Raji (cell line): ENCODE measurements around the gene NASP.

ENCODE experiments used
- POLR2A ChIP-seq: IDR thresholded peaks from 2 replicates; pipeline ENCODE4 v1.6.1; 2011; ENCODE audit warnings: low read depth, low read length, control low read depth; ENCODE audit not compliant: insufficient read depth

NASP gene

GRCh38 chr1:45589861-45590260 lies 6.0 kb downstream of the NASP start:
- TF ChIP-seq POLR2A, result no peak

DNA sequence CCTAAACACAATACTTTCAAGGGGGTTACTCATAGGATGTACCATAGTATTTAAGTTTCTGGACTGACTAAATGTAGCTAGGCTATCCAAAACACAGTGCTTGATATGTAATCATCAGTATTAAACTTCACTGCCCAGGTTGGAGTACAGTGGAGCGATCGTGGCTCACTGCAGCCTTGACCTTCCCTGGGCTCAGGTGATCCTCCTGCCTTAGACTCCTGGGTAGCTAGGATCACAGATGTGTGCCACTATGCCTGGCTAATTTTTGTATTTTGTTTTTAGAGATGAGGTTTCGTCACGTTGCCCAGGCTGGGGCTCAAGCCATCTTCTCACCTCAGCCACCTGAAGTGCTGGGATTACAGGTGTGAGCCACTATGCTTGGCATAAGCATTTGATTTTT lies 10.6 kb downstream of the NASP start:
- TF ChIP-seq POLR2A, result no peak

- no peak for TF ChIP-seq POLR2A
Observed at GRCh38 chr1:45604239-45604638, 20.4 kb downstream of the NASP start.

DNA sequence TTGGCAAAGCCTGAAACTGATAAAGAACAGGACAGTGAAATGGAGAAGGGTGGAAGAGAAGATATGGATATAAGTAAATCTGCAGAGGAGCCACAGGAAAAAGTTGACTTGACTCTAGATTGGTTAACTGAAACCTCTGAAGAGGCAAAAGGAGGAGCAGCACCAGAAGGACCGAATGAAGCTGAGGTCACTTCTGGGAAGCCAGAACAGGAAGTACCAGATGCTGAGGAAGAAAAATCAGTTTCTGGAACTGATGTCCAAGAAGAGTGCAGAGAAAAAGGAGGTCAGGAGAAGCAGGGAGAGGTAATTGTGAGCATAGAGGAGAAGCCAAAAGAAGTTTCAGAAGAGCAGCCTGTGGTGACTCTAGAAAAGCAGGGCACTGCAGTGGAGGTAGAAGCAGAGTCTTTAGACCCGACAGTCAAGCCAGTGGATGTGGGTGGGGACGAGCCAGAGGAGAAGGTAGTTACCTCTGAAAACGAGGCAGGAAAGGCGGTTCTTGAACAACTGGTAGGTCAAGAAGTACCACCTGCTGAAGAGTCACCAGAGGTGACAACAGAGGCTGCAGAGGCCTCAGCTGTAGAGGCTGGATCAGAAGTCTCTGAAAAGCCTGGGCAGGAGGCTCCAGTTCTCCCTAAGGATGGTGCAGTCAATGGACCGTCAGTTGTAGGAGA lies 23.7 kb downstream of the NASP start:
- TF ChIP-seq POLR2A, result no peak

DNA sequence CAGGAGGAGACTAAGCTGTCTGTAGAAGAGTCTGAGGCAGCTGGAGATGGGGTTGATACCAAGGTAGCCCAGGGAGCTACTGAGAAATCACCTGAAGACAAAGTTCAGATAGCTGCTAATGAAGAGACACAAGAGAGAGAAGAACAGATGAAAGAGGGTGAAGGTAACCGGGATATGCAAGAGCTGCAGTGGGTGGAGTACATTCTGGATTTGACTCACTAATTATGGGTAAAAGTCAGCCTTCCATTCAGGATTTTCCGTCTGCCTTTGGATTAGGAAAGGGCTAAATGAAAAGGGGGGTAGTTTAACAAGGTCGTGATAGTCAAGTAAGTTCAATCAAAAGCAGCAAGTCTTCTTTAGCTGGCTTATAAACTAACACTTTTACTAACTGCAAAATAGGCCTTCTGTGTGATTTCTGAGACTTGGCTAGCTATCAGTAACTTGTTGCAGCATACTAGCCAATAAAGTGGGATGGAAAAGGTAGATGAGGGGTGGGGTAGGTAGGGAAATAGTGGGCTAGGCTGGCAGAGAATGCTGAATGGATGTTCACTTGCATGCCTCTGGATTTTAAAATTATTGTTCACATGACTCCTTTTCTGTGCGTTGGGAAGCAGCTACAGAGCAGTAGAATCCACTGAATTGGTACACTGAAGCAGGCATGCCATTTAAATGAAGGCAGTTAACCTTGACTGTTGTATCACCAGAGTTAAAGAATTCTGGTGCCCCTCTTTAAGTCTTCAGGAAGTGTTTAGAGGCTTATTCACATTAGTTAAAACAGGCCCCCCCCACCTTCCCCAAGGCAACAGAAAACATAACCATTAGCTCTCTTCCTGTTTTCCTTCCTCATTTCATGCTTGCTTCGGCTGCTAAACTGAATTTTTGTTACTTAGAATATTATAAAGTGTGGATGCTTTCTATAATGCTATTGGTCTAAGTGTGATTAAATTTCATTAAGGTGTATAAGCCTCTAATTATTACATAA lies 24.6 kb downstream of the NASP start:
- TF ChIP-seq POLR2A, result no peak

- TF ChIP-seq POLR2A, result no peak
Observed at GRCh38 chr1:45610589-45611226, 26.9 kb downstream of the NASP start.

DNA sequence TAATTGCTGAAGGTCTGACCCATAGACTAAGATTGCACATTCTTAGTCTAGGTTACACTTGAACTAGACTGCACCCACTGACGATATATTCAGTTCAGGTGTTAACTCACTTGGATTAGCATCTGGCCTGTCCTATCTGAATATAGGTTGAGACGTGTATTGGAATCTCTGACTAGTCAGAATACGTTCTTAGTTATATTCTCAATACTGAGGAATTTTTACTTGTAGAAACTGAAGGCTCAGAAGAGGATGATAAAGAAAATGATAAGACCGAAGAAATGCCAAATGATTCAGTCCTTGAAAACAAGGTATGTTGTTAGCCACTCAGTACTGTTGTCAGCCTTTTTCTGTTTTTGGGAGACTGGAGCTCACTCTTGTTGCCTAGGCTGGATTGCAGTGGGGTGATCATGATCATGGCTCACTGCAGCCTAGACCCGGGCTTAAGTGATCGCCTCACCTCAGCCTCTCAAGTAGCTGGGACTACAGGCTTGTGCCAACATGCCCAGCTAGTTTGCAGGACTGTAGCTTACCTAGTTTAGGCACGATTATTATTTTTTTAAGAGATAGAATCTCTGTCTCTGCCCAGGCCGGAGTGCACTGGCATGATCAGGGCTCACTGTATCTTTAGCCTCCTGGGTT lies 29.2 kb downstream of the NASP start:
- TF ChIP-seq POLR2A, result no peak

- no peak for TF ChIP-seq POLR2A
Observed at GRCh38 chr1:45615885-45616284, 32.0 kb downstream of the NASP start.

GRCh38 chr1:45617618-45618017 lies 33.8 kb downstream of the NASP start:
- no peak for TF ChIP-seq POLR2A

DNA sequence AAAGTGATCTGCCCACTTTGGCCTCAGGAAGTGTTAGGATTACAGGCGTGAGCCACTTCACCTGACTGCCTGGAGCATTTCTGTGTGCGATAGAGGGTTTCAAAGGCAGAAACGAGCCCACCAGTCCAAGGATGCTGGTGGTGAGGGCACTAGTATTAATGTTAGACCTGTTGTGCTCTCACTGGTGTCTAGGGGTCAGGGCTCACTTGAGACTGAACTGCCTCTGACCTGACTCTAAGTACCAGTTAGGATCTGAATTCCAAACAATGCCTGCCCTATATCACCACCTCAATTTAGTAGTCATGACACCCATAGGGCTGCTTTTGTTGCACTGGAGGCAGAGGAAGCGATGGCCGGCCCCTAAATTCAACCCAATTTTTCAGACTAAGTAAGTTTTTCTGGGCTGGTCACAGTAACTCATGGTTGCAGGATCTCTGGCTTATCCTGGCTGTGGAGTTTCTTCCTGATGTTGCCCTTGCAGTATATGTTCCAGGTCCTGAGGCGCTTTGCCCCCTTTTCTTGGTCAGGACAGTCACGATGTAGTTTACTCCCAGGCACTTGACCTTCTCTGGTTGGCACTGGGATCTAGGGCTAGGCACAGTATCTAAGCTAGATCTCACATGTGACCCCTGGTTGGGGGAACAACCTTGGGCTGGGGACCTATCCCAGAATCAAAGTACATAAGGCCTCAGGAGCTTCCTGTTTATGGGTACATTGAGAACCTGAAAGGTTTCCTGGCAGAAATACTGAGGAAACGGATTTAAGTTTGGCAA lies 35.5 kb downstream of the NASP start:
- TF ChIP-seq POLR2A, result no peak

DNA sequence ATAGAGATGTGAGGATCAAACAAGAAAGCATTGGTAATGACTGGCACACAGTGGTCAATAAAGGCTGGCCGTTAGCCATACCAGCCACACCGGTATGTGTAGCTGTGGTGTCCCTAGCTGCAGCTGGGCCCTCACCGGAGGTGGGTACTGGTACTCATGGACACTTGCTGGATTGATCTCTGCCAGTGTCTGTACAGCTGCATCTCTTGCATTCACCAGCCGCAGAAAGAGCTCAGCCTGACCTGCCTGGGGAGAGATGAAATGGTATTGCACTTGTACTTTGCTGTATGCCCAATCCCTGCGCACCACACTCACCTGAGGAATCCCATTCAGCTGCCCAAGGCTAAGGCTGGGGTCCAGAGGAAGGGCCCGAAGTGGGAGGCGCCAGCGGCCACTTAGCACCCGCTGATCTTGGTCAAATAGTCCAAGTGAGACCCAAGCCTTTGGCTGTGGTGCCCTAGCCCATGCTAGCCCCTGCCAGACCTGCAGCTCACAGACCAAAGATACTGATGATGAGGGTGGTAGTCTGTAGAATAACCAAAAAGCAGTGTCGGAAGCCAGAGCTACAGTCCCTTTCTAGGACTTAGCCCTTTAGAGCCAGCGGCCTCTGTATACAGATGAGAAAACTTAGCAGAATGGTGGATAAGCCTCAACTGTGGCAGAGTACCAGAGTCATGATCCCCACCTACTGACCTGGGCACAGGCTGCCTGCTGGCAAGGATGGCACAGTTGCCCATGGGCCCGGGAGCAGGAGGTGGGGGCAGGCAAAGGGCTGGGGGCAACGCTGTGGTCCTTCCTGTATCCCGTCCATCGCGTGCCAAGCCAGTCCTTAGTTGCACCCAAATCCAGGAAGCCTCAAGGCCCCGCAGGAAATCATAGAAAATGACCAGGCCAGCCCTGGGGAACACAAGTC lies 37.0 kb downstream of the NASP start:
- TF ChIP-seq POLR2A, result no peak

DNA sequence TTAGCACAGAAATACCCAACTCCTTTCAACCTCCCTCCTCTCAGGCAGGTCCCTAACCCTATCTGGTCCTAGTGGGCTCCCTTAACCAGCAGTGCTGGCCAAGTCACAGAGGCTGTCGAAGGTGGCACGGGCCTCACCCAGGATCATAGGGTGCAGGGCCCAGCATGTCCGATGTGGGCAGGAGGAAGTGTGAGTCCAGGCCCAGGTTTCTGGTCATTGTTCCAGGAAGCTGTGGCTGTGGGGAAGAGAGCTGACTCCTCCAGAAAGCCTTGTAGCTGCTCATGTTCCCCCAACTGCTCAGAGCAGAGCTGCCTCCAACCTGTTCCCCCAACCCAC lies 37.6 kb downstream of the NASP start:
- no peak for TF ChIP-seq POLR2A

- no peak for TF ChIP-seq POLR2A
Observed at GRCh38 chr1:45621895-45622523, 38.2 kb downstream of the NASP start.
